H1 (cell line): ENCODE data around the gene IFT74. TPM values are rescaled to one million over a fixed set of nuclear protein-coding genes. Genes with fewer than 3 reads are reported as not detected.

Source experiments
- KDM4A ChIP-seq: IDR thresholded peaks from one replicate; pipeline ENCODE4 v1.7.1; 2012; ENCODE audit warnings: low read depth, mild to moderate bottlenecking, moderate library complexity, low read length, inconsistent platforms; ENCODE audit not compliant: severe bottlenecking
- NANOG ChIP-seq: IDR thresholded peaks from 2 replicates; pipeline ENCODE4 v1.6.1; 2011; ENCODE audit warnings: low read length, low read depth, mild to moderate bottlenecking, inconsistent platforms; ENCODE audit not compliant: insufficient read depth, poor library complexity, severe bottlenecking
- NRF1 ChIP-seq: IDR thresholded peaks from 2 replicates; pipeline ENCODE4 v1.6.1; 2011; ENCODE audit warnings: mild to moderate bottlenecking, low read depth, low read length, improper control_type of control experiment
- RFX5 ChIP-seq: IDR thresholded peaks from 2 replicates; pipeline ENCODE4 v1.6.1; 2011; ENCODE audit warnings: low read depth, low read length, improper control_type of control experiment, borderline replicate concordance
- SRF ChIP-seq: IDR thresholded peaks from 2 replicates; pipeline ENCODE4 v1.6.1; 2011; ENCODE audit warnings: mild to moderate bottlenecking, low read depth, low read length, moderate library complexity
- polyA plus RNA-seq, 7 experiments: library from polyadenylated mRNA; depleted of rRNA in 3 of 7; stranded (reverse) in 5 of 7; unstranded in 2 of 7; fragments of >200 nt in 5 of 7; fragments of 200-250 nt in 2 of 7; gene quantifications; 1 replicate in 5 of 7; 2 replicates in 1 of 7; 4 replicates in 1 of 7; pipeline versions ENCODE4 v1.2.1 to v1.2.3, GENCODE V29; 2011 to 2013; ENCODE audit warnings: missing spikeins in 2 of 7, mixed read lengths in 2 of 7
- total RNA-seq: library from RNA; stranded (reverse); fragmentation: NEBNext Ultra II Directional; extraction: Animal tissue kit (Norgen Biotek cat#: 25700); gene quantifications from 2 replicates; pipeline ENCODE4 v1.2.1, GENCODE V29; 2021
- TF ChIP-seq, protein P1 (sequence below), 3 experiments: IDR thresholded peaks; 1 replicate in 2 of 3; 2 replicates in 1 of 3; pipeline versions ENCODE4 v1.5.1 to v1.6.1; 2011; ENCODE audit warnings: low read length in 3 of 3, mild to moderate bottlenecking in 3 of 3, inconsistent platforms in 2 of 3, low read depth in 1 of 3, moderate library complexity in 1 of 3; ENCODE audit not compliant: insufficient read depth in 1 of 3; ENCODE audit errors: control extremely low read depth in 1 of 3

IFT74 gene
- total and polyA plus RNA-seq, 2 of the 8 experiments (the other 6 are each of a cell fraction or from before 2014, with no cell fraction given) = 4.4 to 17.8 TPM

DNA sequence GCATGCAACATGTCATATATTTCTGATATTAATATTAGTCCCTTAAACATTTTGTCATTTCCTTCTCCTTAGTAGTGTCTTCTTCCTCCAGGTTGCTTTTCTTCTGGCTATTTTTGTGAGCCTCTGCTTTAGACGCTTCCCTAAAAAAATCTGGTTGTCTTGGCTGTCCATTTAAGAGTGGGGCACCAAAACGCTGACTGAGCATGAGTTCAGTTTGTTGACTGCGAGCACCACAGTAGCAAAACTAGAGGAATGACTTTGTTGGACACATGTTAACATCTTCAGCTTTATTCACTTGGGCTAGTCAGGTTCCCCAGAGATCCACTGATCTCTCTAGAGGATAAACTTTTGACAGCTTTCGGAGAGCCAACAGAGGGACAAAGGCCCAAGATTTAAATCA, 133.5 kb downstream of the IFT74 start (continued):
- TF ChIP-seq RFX5 = no peak
- no peak for TF ChIP-seq SRF
- TF ChIP-seq NANOG = no peak
- TF ChIP-seq KDM4A = no peak
- TF ChIP-seq, protein P1, sequence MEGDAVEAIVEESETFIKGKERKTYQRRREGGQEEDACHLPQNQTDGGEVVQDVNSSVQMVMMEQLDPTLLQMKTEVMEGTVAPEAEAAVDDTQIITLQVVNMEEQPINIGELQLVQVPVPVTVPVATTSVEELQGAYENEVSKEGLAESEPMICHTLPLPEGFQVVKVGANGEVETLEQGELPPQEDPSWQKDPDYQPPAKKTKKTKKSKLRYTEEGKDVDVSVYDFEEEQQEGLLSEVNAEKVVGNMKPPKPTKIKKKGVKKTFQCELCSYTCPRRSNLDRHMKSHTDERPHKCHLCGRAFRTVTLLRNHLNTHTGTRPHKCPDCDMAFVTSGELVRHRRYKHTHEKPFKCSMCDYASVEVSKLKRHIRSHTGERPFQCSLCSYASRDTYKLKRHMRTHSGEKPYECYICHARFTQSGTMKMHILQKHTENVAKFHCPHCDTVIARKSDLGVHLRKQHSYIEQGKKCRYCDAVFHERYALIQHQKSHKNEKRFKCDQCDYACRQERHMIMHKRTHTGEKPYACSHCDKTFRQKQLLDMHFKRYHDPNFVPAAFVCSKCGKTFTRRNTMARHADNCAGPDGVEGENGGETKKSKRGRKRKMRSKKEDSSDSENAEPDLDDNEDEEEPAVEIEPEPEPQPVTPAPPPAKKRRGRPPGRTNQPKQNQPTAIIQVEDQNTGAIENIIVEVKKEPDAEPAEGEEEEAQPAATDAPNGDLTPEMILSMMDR (IDR thresholded peaks at IDR 0.05; ENCODE audit: control extremely low read depth in 1 of 3, insufficient read depth in 1 of 3, low read depth in 1 of 3, low read length in 3 of 3) = no peak
- no peak for TF ChIP-seq NRF1
